Heart left ventricle (tissue), 13 donors: ENCODE results near the gene EFNA5.

Experiments
- POLR2A ChIP-seq, 2 donors: fragments of 450-650 bp; IDR thresholded peaks; one replicate each; pipeline ENCODE4 v1.6.1; 2017; ENCODE audit warnings: antibody characterized with exemption in 2 of 2, mild to moderate bottlenecking in 2 of 2, moderate library complexity in 2 of 2
- TF ChIP-seq, protein P1 (sequence below), 12 donors: fragments of 200-600 bp; sonication (generic) in 4 of 12; IDR thresholded peaks; one replicate each; pipeline versions ENCODE4 v1.5.0 to v1.8.0; 2018 to 2022; ENCODE audit warnings: antibody characterized with exemption in 12 of 12, mild to moderate bottlenecking in 5 of 12
- donor health status: ischemic (EF 13 %, LVEDD 7.1; RV severe dilation, severe dysfunction).
- donor health status: DM: no; HTN: yes; CAD: no.
- donor health status: DM: no; HTN: no; CAD: no.
- donor health status: ischemic (EF 25% LVEDD 6.9; RV normal size, moderate dysfunction).
- donor health status: ischemic (EF 25% LVEDD 5.7; RV mildly dilated, moderate dysfunction).
- donor health status: ischemic (EF 35%, LVEDD 5.7; RV mildly dilated, moderate dysfunction).
- donor health status: nonischemic (EF 11% LVEDD 7.7; RV severe dilation, severe dysfunction).
- donor health status: DM: yes; HTN: yes; CAD: no.
- donor health status: PGD.
- donor health status: ischemic (EF 29% LVEDD 5.4; RV normal size, mild dysfunction).
- donor health status: nonischemic (EF 23%, LVEDD 6.1; RV moderate dilation, normal function).

- no peak for TF ChIP-seq POLR2A (IDR thresholded peaks at IDR 0.05)
- TF ChIP-seq, protein P1, sequence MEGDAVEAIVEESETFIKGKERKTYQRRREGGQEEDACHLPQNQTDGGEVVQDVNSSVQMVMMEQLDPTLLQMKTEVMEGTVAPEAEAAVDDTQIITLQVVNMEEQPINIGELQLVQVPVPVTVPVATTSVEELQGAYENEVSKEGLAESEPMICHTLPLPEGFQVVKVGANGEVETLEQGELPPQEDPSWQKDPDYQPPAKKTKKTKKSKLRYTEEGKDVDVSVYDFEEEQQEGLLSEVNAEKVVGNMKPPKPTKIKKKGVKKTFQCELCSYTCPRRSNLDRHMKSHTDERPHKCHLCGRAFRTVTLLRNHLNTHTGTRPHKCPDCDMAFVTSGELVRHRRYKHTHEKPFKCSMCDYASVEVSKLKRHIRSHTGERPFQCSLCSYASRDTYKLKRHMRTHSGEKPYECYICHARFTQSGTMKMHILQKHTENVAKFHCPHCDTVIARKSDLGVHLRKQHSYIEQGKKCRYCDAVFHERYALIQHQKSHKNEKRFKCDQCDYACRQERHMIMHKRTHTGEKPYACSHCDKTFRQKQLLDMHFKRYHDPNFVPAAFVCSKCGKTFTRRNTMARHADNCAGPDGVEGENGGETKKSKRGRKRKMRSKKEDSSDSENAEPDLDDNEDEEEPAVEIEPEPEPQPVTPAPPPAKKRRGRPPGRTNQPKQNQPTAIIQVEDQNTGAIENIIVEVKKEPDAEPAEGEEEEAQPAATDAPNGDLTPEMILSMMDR (IDR thresholded peaks at IDR 0.05) = no peak
These were observed 34.8 kb upstream of the EFNA5 start for GRCh38 chr5:107705402-107706014.
